ENCODE measurements around the gene ZNF423. TPM values are rescaled to one million over a fixed set of nuclear protein-coding genes. Genes with fewer than 3 reads are reported as not detected.

ZNF423 gene
- total and polyA plus RNA-seq, 2 experiments from 2014 or later: 14.9 to 41.8 TPM

- Histone ChIP-seq H3F3A (replicated peaks; ENCODE audit: low read depth) (0 out of 2 replicates have a peak, but pooled peaks cover 15% of the 10 kb centered on the region), H3K27ac (ENCODE audit: low read depth) (no peak overlapping the region), H2AFZ (no peak overlapping the region), H3K79me2 (replicated peaks; ENCODE audit: insufficient read depth) (peaks cover 18% of the 10 kb centered on the region; the same call in 1 of the 2 replicates), H3K4me2 (no peak overlapping the region), H4K20me1 (replicated peaks; ENCODE audit: insufficient read depth) (no peaks in the 10 kb centered on the region; the same call in 1 of the 2 replicates), H3K36me3 (ENCODE audit: insufficient read depth) (no peaks in the 10 kb centered on the region), H3K4me1 (ENCODE audit: insufficient read depth) (peaks cover 30% of the 10 kb centered on the region), H3K4me3 (no peak overlapping the region), H3K27me3 (ENCODE audit: insufficient read depth) (no peaks in the 10 kb centered on the region), H3K9me2 (ENCODE audit: insufficient read depth) (no peaks in the 10 kb centered on the region)
- ATAC-seq: no peak
- Mint-ChIP-seq H3K9me3 (no peaks in the 10 kb centered on the region), H3K4me1 (peaks cover 44% of the 10 kb centered on the region), H3K27ac (no peak overlapping the region), H3K36me3 (ENCODE audit: low read depth) (peaks cover 25% of the 10 kb centered on the region), H3K27me3 (ENCODE audit: insufficient read depth, low read depth, poor library complexity) (peaks cover 12% of the 10 kb centered on the region), H3K4me3 (no peak overlapping the region)
- no peak for DNase-seq (ENCODE audit: low spot score)
- no peak for TF ChIP-seq JUNB (IDR thresholded peaks at IDR 0.05; ENCODE audit: unreplicated experiment)
- TF ChIP-seq POLR2AphosphoS5 (IDR thresholded peaks at IDR 0.05; ENCODE audit: low read depth): no peak
- no peak for TF ChIP-seq EZH2phosphoT487 (IDR thresholded peaks at IDR 0.05; ENCODE audit: unreplicated experiment)
- no peak for TF ChIP-seq ETS1 (IDR thresholded peaks at IDR 0.05)
- no peak for TF ChIP-seq STAT1 (IDR thresholded peaks at IDR 0.05; ENCODE audit: unreplicated experiment)
- no peak for TF ChIP-seq ZNF114 (CRISPR knock-in tag; IDR thresholded peaks at IDR 0.05)
- no peak for TF ChIP-seq ZNF331 (CRISPR knock-in tag; IDR thresholded peaks at IDR 0.05; ENCODE audit: low read depth)
- TF ChIP-seq NANOG (IDR thresholded peaks at IDR 0.05; ENCODE audit: borderline replicate concordance): no peak
- TF ChIP-seq ZNF462 (CRISPR knock-in tag; IDR thresholded peaks at IDR 0.05): no peak
- TF ChIP-seq, protein P1, sequence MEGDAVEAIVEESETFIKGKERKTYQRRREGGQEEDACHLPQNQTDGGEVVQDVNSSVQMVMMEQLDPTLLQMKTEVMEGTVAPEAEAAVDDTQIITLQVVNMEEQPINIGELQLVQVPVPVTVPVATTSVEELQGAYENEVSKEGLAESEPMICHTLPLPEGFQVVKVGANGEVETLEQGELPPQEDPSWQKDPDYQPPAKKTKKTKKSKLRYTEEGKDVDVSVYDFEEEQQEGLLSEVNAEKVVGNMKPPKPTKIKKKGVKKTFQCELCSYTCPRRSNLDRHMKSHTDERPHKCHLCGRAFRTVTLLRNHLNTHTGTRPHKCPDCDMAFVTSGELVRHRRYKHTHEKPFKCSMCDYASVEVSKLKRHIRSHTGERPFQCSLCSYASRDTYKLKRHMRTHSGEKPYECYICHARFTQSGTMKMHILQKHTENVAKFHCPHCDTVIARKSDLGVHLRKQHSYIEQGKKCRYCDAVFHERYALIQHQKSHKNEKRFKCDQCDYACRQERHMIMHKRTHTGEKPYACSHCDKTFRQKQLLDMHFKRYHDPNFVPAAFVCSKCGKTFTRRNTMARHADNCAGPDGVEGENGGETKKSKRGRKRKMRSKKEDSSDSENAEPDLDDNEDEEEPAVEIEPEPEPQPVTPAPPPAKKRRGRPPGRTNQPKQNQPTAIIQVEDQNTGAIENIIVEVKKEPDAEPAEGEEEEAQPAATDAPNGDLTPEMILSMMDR (conservative IDR thresholded peaks at IDR 0.05; ENCODE audit: low read depth in 2 of 2): no peak
These were observed 75.9 kb downstream of the ZNF423 start for GRCh38 chr16:49779979-49780378.
